ENCODE results near the gene VSIR.

- TF ChIP-seq CTCF (IDR thresholded peaks at IDR 0.05; ENCODE audit: low read depth, low read length) (no peak), EZH2phosphoT487 (IDR thresholded peaks at IDR 0.05; ENCODE audit: low read depth) (no peak)
These were observed 9.0 kb upstream of the VSIR start for GRCh38 chr10:71782221-71782916.
